Choroid plexus epithelial cell (primary cell): ENCODE data around the gene TOLLIP.
"Not testable (repeated sequence)": the region's sequence is repeated elsewhere in the genome, so short reads cannot be mapped to it uniquely, and the experiment has no call there.

Experiments used
- DNase-seq: peaks from one replicate; pipeline ENCODE4 v3.0.0-alpha.2; 2010; ENCODE audit warnings: low read depth
- H3K4me3 ChIP-seq: 2 replicates; pipeline ENCODE4 v1.5.1; 2011; ENCODE audit warnings: low read depth, mild to moderate bottlenecking, control low read depth, low read length, moderate library complexity
- CTCF ChIP-seq: conservative IDR thresholded peaks from 2 replicates; pipeline ENCODE4 v1.5.1; 2011; ENCODE audit warnings: low read depth, mild to moderate bottlenecking, control low read depth, inconsistent platforms, low read length, moderate library complexity

Gene TOLLIP

GRCh38 chr11:1243521-1243920 is 65.9 kb downstream of the TOLLIP start:
- not testable (repeated sequence) for H3K4me3 ChIP-seq, DNase-seq

GRCh38 chr11:1242751-1243150 is 66.7 kb downstream of the TOLLIP start:
- not testable (repeated sequence) for H3K4me3 ChIP-seq, DNase-seq

- H3K4me3 ChIP-seq: no peak overlapping the region
- DNase-seq: no peak
- TF ChIP-seq CTCF: no peak
These were observed 67.1 kb downstream of the TOLLIP start for GRCh38 chr11:1242289-1242688.

- no peak overlapping the region for H3K4me3 ChIP-seq
- no peak for DNase-seq
- TF ChIP-seq CTCF: no peak
These were observed 67.7 kb downstream of the TOLLIP start for GRCh38 chr11:1241706-1242105.

- H3K4me3 ChIP-seq: no peak overlapping the region
- no peak for DNase-seq
- no peak for TF ChIP-seq CTCF
These were observed 68.7 kb downstream of the TOLLIP start for GRCh38 chr11:1240771-1241170.

- TF ChIP-seq CTCF: no peak
- no peak for DNase-seq
- no peak overlapping the region for H3K4me3 ChIP-seq
These were observed 69.7 kb downstream of the TOLLIP start for GRCh38 chr11:1239596-1240205.

- no peak for DNase-seq
- H3K4me3 ChIP-seq: no peak overlapping the region
- TF ChIP-seq CTCF: no peak
These were observed 70.5 kb downstream of the TOLLIP start for GRCh38 chr11:1238767-1239595.

- no peak for TF ChIP-seq CTCF
- H3K4me3 ChIP-seq: no peak overlapping the region
- no peak for DNase-seq
These were observed 71.6 kb downstream of the TOLLIP start for GRCh38 chr11:1237851-1238250.
